Osteocyte (in vitro differentiated cells): ENCODE data around the gene SUPT3H. TPM values are rescaled to one million over a fixed set of nuclear protein-coding genes. Genes with fewer than 3 reads are reported as not detected.
"Not testable (repeated sequence)": the region's sequence is repeated elsewhere in the genome, so short reads cannot be mapped to it uniquely, and the experiment has no call there.

ENCODE experiments used
- DNase-seq: peaks from one replicate; pipeline ENCODE4 v3.0.0; 2021; ENCODE audit warnings: mixed read lengths; ENCODE audit not compliant: unreplicated experiment; ENCODE audit errors: extremely low spot score
- H3K27ac Mint-ChIP-seq: one replicate; pipeline ENCODE4 v1.8.0; 2021; ENCODE audit warnings: mild to moderate bottlenecking, mixed read lengths; ENCODE audit not compliant: unreplicated experiment
- H3K27me3 Mint-ChIP-seq: one replicate; pipeline ENCODE4 v1.8.0; 2021; ENCODE audit warnings: mixed read lengths; ENCODE audit not compliant: unreplicated experiment
- H3K36me3 Mint-ChIP-seq: one replicate; pipeline ENCODE4 v1.8.0; 2021; ENCODE audit warnings: mixed read lengths; ENCODE audit not compliant: unreplicated experiment
- H3K4me1 Mint-ChIP-seq: one replicate; pipeline ENCODE4 v1.8.0; 2021; ENCODE audit warnings: mixed read lengths; ENCODE audit not compliant: unreplicated experiment
- H3K4me3 Mint-ChIP-seq: one replicate; pipeline ENCODE4 v1.8.0; 2021; ENCODE audit warnings: mild to moderate bottlenecking, moderate library complexity, mixed read lengths; ENCODE audit not compliant: unreplicated experiment
- H3K9me3 Mint-ChIP-seq: one replicate; pipeline ENCODE4 v1.8.0; 2021; ENCODE audit warnings: mixed read lengths; ENCODE audit not compliant: unreplicated experiment
- total RNA-seq: library from RNA; stranded (reverse); gene quantifications from 2 replicates; pipeline ENCODE4 v1.2.1, GENCODE V29; 2021
- TF ChIP-seq, protein P1 (sequence below): fragments of 200-600 bp; sonication (generic); IDR thresholded peaks from 2 replicates; pipeline ENCODE4 v1.5.0; 2021; ENCODE audit warnings: antibody characterized with exemption, mild to moderate bottlenecking, moderate library complexity

The SUPT3H gene
- total RNA-seq, 1 donor from 2014 or later, result 13.2 TPM

DNA sequence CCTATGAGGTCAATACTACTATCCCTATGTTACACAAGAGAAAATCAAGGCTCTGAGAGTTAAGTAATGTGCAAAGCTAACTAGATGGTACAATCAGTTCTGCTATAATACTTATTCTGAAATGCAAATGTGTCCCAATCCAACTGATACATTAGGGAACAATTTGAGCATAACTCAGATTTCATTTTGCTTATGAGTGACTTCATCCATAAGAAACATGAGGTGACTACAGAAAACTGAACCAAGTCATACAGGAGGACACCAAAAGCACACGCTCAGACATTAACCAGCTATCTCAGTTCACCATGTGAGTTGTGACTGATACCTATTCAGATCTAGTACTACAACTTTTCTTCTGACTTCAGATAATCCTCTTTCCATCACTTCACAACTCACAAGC lies 229.5 kb downstream of the SUPT3H start:
- TF ChIP-seq, protein P1, sequence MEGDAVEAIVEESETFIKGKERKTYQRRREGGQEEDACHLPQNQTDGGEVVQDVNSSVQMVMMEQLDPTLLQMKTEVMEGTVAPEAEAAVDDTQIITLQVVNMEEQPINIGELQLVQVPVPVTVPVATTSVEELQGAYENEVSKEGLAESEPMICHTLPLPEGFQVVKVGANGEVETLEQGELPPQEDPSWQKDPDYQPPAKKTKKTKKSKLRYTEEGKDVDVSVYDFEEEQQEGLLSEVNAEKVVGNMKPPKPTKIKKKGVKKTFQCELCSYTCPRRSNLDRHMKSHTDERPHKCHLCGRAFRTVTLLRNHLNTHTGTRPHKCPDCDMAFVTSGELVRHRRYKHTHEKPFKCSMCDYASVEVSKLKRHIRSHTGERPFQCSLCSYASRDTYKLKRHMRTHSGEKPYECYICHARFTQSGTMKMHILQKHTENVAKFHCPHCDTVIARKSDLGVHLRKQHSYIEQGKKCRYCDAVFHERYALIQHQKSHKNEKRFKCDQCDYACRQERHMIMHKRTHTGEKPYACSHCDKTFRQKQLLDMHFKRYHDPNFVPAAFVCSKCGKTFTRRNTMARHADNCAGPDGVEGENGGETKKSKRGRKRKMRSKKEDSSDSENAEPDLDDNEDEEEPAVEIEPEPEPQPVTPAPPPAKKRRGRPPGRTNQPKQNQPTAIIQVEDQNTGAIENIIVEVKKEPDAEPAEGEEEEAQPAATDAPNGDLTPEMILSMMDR, result no peak
- Mint-ChIP-seq H3K9me3 (peaks cover 25% of the 10 kb centered on the region), H3K27me3 (no peaks in the 10 kb centered on the region), H3K4me3 (no peak overlapping the region), H3K36me3 (peaks cover 17% of the 10 kb centered on the region), H3K27ac (no peak overlapping the region), H3K4me1 (no peaks in the 10 kb centered on the region)
- no peak for DNase-seq

DNA sequence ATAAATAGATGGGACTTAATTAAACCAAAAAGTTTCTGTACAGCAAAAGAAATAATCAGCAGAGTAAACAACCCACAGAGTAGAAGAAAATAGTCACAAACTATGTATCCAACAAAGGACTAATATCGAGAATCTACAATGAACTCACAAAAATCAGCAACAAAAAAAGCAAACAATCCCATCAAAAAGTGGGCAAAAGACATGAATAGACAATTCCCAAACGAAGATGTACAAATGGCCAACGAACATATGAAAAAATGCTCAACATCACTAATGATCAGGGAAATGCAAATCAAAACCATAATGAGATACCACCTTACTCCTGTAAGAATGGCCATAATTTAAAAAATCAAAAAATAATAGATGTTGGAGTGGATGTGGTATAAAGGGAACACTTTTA lies 232.1 kb downstream of the SUPT3H start:
- H3K4me1 Mint-ChIP-seq, H3K27ac Mint-ChIP-seq, H3K27me3 Mint-ChIP-seq, DNase-seq, H3K4me3 Mint-ChIP-seq: not testable (repeated sequence)
- peaks cover 23% of the 10 kb centered on the region for H3K36me3 Mint-ChIP-seq
- peaks cover 40% of the 10 kb centered on the region for H3K9me3 Mint-ChIP-seq

DNA sequence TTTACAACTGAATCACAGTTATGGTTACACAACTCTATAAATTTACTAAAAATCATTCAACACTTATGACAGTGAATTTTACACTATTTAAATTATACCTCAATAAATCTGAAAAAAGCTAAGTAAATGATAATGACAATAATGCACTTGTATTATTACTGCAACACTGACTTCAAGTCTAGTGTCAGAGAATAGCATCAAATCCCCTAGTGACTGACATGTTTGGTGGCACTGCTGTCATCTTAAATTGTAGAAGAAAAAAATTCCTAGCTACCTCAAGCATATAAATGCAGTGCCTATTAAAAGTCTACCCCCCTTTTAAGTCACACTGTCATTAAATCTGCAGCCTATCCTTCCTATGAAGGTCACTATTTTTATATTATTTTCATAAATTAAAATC lies 239.0 kb downstream of the SUPT3H start:
- TF ChIP-seq, protein P1, result no peak
- Mint-ChIP-seq H3K27me3 (no peaks in the 10 kb centered on the region), H3K4me3 (no peak overlapping the region), H3K27ac (no peak overlapping the region), H3K36me3 (peaks cover 18% of the 10 kb centered on the region), H3K4me1 (peaks cover 3% of the 10 kb centered on the region), H3K9me3 (peaks cover 41% of the 10 kb centered on the region)
- DNase-seq, result no peak

DNA sequence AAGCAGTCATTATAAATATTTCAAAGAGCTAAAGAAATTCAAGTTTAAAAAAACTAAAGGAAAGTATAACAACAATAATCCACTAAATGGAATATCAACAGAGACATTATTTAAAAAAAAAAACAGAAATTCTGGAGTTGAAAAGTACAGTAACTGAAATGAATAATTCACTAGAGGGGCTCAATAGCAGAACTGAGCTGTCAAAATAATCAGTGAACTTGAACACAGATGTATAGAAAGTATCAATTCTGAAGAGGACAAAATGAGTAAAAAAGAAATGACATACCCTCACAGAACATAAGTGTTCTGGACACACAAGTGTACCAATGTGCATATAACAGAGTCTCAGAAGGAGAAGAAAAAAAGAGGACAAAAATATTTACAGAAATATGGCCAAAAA lies 241.2 kb downstream of the SUPT3H start:
- no peak overlapping the region for H3K27ac Mint-ChIP-seq
- H3K9me3 Mint-ChIP-seq, result peaks cover 24% of the 10 kb centered on the region
- H3K4me1 Mint-ChIP-seq, result peaks cover 15% of the 10 kb centered on the region
- no peak for DNase-seq
- peaks cover 13% of the 10 kb centered on the region for H3K36me3 Mint-ChIP-seq
- H3K27me3 Mint-ChIP-seq, result no peaks in the 10 kb centered on the region
- TF ChIP-seq, protein P1, result no peak
- no peak overlapping the region for H3K4me3 Mint-ChIP-seq

DNA sequence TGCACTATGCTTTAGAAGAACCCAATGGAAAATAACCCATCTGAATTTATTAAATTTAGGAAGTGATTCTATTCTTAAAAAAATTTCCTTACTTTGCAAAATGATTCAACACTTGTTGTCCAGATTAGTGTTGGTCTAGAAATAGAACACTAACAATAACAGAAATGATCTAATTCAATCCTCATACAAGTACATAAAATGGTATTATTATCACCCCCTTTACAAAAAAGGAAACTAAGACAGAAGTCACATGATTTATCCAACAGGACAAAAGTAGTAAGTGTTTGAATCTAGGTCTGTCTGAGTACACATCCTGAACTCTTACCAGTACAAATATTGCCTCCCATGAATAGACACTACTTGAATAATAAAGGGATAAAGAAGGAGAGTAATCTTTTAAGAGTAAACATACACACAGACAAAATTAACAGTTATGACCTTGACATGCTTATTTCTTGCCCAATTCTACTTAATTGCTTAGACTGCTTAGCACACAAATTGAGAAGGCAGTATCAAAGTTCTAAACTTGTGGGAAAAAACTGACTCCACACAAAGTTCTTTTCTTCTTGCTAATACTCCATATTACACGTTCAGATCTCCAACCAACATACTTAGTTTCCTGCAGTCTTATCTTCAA lies 245.0 kb downstream of the SUPT3H start:
- peaks cover 15% of the 10 kb centered on the region for H3K4me1 Mint-ChIP-seq

More for the DNA sequence above, 245.0 kb downstream of the SUPT3H start:
- no peak for DNase-seq
- H3K36me3 Mint-ChIP-seq, result peaks cover 11% of the 10 kb centered on the region
- TF ChIP-seq, protein P1, result no peak
- H3K27ac Mint-ChIP-seq, result no peak overlapping the region
- peaks cover 16% of the 10 kb centered on the region for H3K9me3 Mint-ChIP-seq
- H3K4me3 Mint-ChIP-seq, result no peak overlapping the region
- H3K27me3 Mint-ChIP-seq, result no peaks in the 10 kb centered on the region
